GM12878 (cell line): ENCODE data around the gene ABHD6. TPM values are rescaled to one million over a fixed set of nuclear protein-coding genes. Genes with fewer than 3 reads are reported as not detected.

Source experiments
- ATAC-seq: fragments of 200-7000 bp; cut with Tn5 transposase; 3 replicates; pipeline ENCODE4 v1.9.1; 2020; ENCODE audit warnings: mild to moderate bottlenecking, moderate library complexity
- BruUV-seq: library from RNA; stranded (reverse); fragments of 400-500 nt; replicated peaks from 2 replicates; lab custom pipeline; 2021; lab: Mats Ljungman, UMichigan
- CTCF ChIA-PET: fragments of 300-600 bp; sonication (Branson Sonifier 250); formaldehyde crosslinking; extraction: SDS; loops from one replicate; lab custom pipeline; 2021; ENCODE audit warnings: inconsistent platforms; lab: Yijun Ruan, JAX
- POLR2A ChIA-PET: fragments of 350-600 bp; formaldehyde crosslinking; extraction: SDS; loops from one replicate; lab custom pipeline; 2021; ENCODE audit warnings: inconsistent platforms; lab: Charles Lee
- RAD21 ChIA-PET: fragments of 300-600 bp; sonication (Branson Sonifier 250); formaldehyde crosslinking; loops from one replicate; lab custom pipeline; 2023; ENCODE audit warnings: antibody characterized with exemption; ENCODE audit not compliant: unreplicated experiment; lab: Charles Lee
- SMC1A ChIA-PET: fragments of 300-600 bp; sonication (Branson Sonifier 250); formaldehyde crosslinking; loops from one replicate; lab custom pipeline; 2023; ENCODE audit not compliant: unreplicated experiment, uncharacterized antibody; lab: Charles Lee
- DNase-seq: peaks from one replicate; pipeline ENCODE4 v3.0.0-alpha.2; 2011; ENCODE audit warnings: low read depth, low spot score
- FAIRE-seq: peaks from 3 replicates; lab custom pipeline; 2011; peaks lifted over from hg19 to GRCh38; lab: Jason Lieb, UNC
- H2AFZ ChIP-seq: 2 replicates; pipeline ENCODE4 v1.6.0; 2011; ENCODE audit warnings: low read depth, low read length, control low read depth; ENCODE audit not compliant: control insufficient read depth
- H3K27ac ChIP-seq: 2 replicates; pipeline ENCODE4 v1.5.1; 2011; ENCODE audit warnings: control low read depth; ENCODE audit not compliant: control insufficient read depth, insufficient read depth
- H3K27me3 ChIP-seq, 2 experiments: replicated peaks in 1 of 2; 2 replicates each; pipeline versions ENCODE4 v1.6.0 to v1.6.1; 2011; ENCODE audit warnings: low read length in 1 of 2; ENCODE audit not compliant: control insufficient read depth in 2 of 2, insufficient read depth in 2 of 2
- H3K36me3 ChIP-seq, 2 experiments: 2 replicates each; pipeline ENCODE4 v1.5.1; 2011; ENCODE audit warnings: low read length in 1 of 2; ENCODE audit not compliant: control insufficient read depth in 2 of 2, insufficient read depth in 2 of 2
- H3K4me1 ChIP-seq: 2 replicates; pipeline ENCODE4 v1.6.1; 2011; ENCODE audit warnings: mild to moderate bottlenecking, low read length, moderate library complexity, mixed read lengths; ENCODE audit not compliant: control insufficient read depth, insufficient read depth
- H3K4me2 ChIP-seq: 2 replicates; pipeline ENCODE4 v1.6.0; 2011; ENCODE audit warnings: control low read depth; ENCODE audit not compliant: control insufficient read depth, insufficient read depth
- H3K4me3 ChIP-seq: fragments of 200-600 bp; sonication (generic); 2 replicates; pipeline ENCODE4 v1.5.1; 2016
- H3K79me2 ChIP-seq: 2 replicates; pipeline ENCODE4 v1.6.0; 2011; ENCODE audit warnings: low read length; ENCODE audit not compliant: control insufficient read depth, insufficient read depth
- H3K9ac ChIP-seq: 2 replicates; pipeline ENCODE4 v1.8.0; 2011; ENCODE audit warnings: low read length, control low read depth, mixed read lengths; ENCODE audit not compliant: control insufficient read depth, insufficient read depth
- H3K9me3 ChIP-seq: replicated peaks from 3 replicates; pipeline ENCODE4 v1.5.1; 2011; ENCODE audit warnings: mild to moderate bottlenecking, low read length; ENCODE audit not compliant: control insufficient read depth, insufficient read depth
- H4K20me1 ChIP-seq: 2 replicates; pipeline ENCODE4 v1.6.0; 2011; ENCODE audit not compliant: control insufficient read depth, insufficient read depth
- BCLAF1 ChIP-seq: fragments of 450-650 bp; IDR thresholded peaks from 2 replicates; pipeline ENCODE4 v1.6.1; 2017; ENCODE audit warnings: antibody characterized with exemption, mild to moderate bottlenecking, moderate library complexity
- CREB1 ChIP-seq: IDR thresholded peaks from 2 replicates; pipeline ENCODE4 v1.6.1; 2012; ENCODE audit warnings: low read depth, mild to moderate bottlenecking, inconsistent platforms
- E2F4 ChIP-seq: IDR thresholded peaks from 2 replicates; pipeline ENCODE4 v1.6.1; 2012; ENCODE audit warnings: low read depth, low read length, improper control_type of control experiment
- MEF2B ChIP-seq: fragments of 450-650 bp; IDR thresholded peaks from 2 replicates; pipeline ENCODE4 v1.6.1; 2018; ENCODE audit warnings: mild to moderate bottlenecking, moderate library complexity; ENCODE audit not compliant: partially characterized antibody, poor library complexity, severe bottlenecking
- MLLT1 ChIP-seq: fragments of 450-650 bp; IDR thresholded peaks from 2 replicates; pipeline ENCODE4 v1.6.1; 2016; ENCODE audit warnings: mild to moderate bottlenecking
- NR2C1 ChIP-seq: fragments of 450-650 bp; IDR thresholded peaks from 2 replicates; pipeline ENCODE4 v1.6.1; 2017; ENCODE audit warnings: antibody characterized with exemption, mild to moderate bottlenecking, moderate library complexity
- NR2C2 ChIP-seq: IDR thresholded peaks from 2 replicates; pipeline ENCODE4 v1.6.1; 2011; ENCODE audit warnings: borderline replicate concordance, low read depth; ENCODE audit not compliant: control insufficient read depth, insufficient read length
- POLR2AphosphoS5 ChIP-seq: IDR thresholded peaks from 2 replicates; pipeline ENCODE4 v1.6.1; 2011; ENCODE audit warnings: mild to moderate bottlenecking, low read length, inconsistent platforms
- TARDBP ChIP-seq: IDR thresholded peaks from 2 replicates; pipeline ENCODE4 v1.6.1; 2016; ENCODE audit warnings: borderline replicate concordance
- ZNF217 ChIP-seq: fragments of 450-650 bp; IDR thresholded peaks from 2 replicates; pipeline ENCODE4 v1.6.1; 2017; ENCODE audit warnings: antibody characterized with exemption, mild to moderate bottlenecking
- ZNF384 ChIP-seq: IDR thresholded peaks from 2 replicates; pipeline ENCODE4 v1.6.1; 2012; ENCODE audit warnings: low read depth, mild to moderate bottlenecking, low read length, improper control_type of control experiment, borderline replicate concordance
- WGBS: methylation state at CpG from one replicate; pipeline ENCODE4 v1.1.6; 2016; ENCODE audit warnings: low lambda C conversion rate; ENCODE audit not compliant: insufficient replicate concordance, insufficient coverage; ENCODE audit errors: missing lambda C conversion rate; 5-methylcytosine and 5-hydroxymethylcytosine counted together
- in situ Hi-C: fragments of 300-500 bp; cut with MboI; formaldehyde crosslinking; loops from 9 replicates; pipeline ENCODE4 v1.14.3; 2018; ENCODE audit warnings: mixed read lengths
- intact Hi-C: fragments of 100-400 bp; cut with micrococcal nuclease; formaldehyde crosslinking; loops from one replicate; pipeline ENCODE4 v1.14.2; 2022; ENCODE audit not compliant: unreplicated experiment
- polyA plus RNA-seq, 11 experiments: library from polyadenylated mRNA; depleted of rRNA in 4 of 11; unstranded in 6 of 11; stranded (reverse) in 5 of 11; fragments of >200 nt; fragmentation: Nextera tagmentation in 4 of 11; fragmentation: Illumina TruSeq in 1 of 11; extraction: Ambion mirVana in 4 of 11; extraction: Trizol in 1 of 11; gene quantifications; 1 replicate in 1 of 11; 2 replicates in 10 of 11; pipeline versions ENCODE4 v1.2.1 to v1.2.3, GENCODE V29; 2011 to 2016; ENCODE audit warnings: inconsistent platforms in 2 of 11, missing spikeins in 2 of 11, low read depth in 1 of 11
- total RNA-seq, 4 experiments: library from RNA; depleted of rRNA in 3 of 4; stranded (reverse); fragments of >200 nt in 3 of 4; fragmentation: Illumina TruSeq in 1 of 4; extraction: Trizol in 1 of 4; gene quantifications; 2 replicates each; pipeline versions ENCODE4 v1.2.1 to v1.2.3, GENCODE V29; 2013 to 2021
- TF ChIP-seq, protein P1 (sequence below): IDR thresholded peaks from 2 replicates; pipeline ENCODE4 v1.6.1; 2011; ENCODE audit warnings: mild to moderate bottlenecking, low read depth, low read length, moderate library complexity; ENCODE audit not compliant: insufficient replicate concordance
- TF ChIP-seq, protein P2 (sequence below): fragments of 450-650 bp; IDR thresholded peaks from 2 replicates; pipeline ENCODE4 v1.6.1; 2018; ENCODE audit warnings: mild to moderate bottlenecking, low read depth, moderate library complexity; ENCODE audit not compliant: partially characterized antibody

The ABHD6 gene
- total and polyA plus RNA-seq, 10 of the 15 experiments (the other 5 are each of a cell fraction or from before 2014, with no cell fraction given) = 1.4 to 33.2 (median 3.2) TPM

DNA sequence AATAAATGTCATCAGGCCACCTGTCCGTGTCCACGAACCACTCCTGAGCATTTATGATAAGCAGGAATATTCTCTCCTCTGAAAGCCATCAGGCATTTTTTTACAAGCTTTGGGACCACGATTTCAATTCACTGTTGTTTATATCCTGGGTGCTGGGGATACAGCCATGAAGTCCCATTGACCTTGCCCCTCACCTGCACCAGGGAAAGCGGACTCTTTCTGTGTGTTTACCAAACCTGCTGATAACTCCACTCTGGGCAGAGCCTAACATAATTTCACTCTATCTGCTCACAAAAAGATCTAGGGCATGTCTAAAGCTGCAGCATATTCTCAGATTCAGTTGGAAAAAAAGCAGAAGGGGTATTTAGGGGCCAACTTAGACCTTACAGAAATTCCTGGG lies 31.6 kb upstream of the ABHD6 start:
- ChIA-PET POLR2A (interaction anchor here (1.2 to 17.1 kb wide), 3 partner anchors 6 to 28 kb away, joined by 3 to 491 read pairs (median 491); partner anchors contain the start of gene DNASE1L3), CTCF (interaction anchor here (1.2 to 25.2 kb wide), 3 partner anchors 8 to 17 kb away, joined by 6 to 655 read pairs (median 12); partner anchors contain the start of gene DNASE1L3), RAD21 (interaction anchor here (1.2 to 8.1 kb wide), 4 partner anchors 8 to 19 kb away, joined by 3 to 285 read pairs (median 4); partner anchors contain the start of gene DNASE1L3), SMC1A (interaction anchor here (1.7 to 12.6 kb wide), 3 partner anchors 8 to 26 kb away, joined by 8 to 510 read pairs (median 13); partner anchors contain the start of gene DNASE1L3)
- intact Hi-C loops (no loop called here), in situ Hi-C loops (loop anchor here (25.0 kb wide), 1 partner anchor 1181 kb away; no protein-coding TSS in a partner anchor)
- Histone ChIP-seq H3K79me2 (no peaks in the 10 kb centered on the region), H3K9ac (no peak overlapping the region), H3K4me2 (no peak overlapping the region), H3K9me3 (peaks cover 2% of the 10 kb centered on the region; the same call in 2 of the 3 replicates), H3K27me3 (no peaks in the 10 kb centered on the region), H2AFZ (no peak overlapping the region), H3K36me3 (peaks cover 0 to 1% of the 10 kb centered on the region in 2 experiments; a peak in 1 of 4 replicates), H3K27ac (peak overlapping the region; percentile 6; the same call in 1 of the 2 replicates), H3K4me1 (peaks cover 25% of the 10 kb centered on the region), H3K4me3 (no peak overlapping the region), H4K20me1 (no peaks in the 10 kb centered on the region)
- BruUV-seq = TSS peak; percentile 37
- no peak for DNase-seq
- 62% methylated on average over 4 of the region's 4 CpGs for WGBS
- no peak for ATAC-seq
- FAIRE-seq = no peak
- TF ChIP-seq CREB1 = no peak
- TF ChIP-seq MEF2B = no peak
- TF ChIP-seq, protein P1, sequence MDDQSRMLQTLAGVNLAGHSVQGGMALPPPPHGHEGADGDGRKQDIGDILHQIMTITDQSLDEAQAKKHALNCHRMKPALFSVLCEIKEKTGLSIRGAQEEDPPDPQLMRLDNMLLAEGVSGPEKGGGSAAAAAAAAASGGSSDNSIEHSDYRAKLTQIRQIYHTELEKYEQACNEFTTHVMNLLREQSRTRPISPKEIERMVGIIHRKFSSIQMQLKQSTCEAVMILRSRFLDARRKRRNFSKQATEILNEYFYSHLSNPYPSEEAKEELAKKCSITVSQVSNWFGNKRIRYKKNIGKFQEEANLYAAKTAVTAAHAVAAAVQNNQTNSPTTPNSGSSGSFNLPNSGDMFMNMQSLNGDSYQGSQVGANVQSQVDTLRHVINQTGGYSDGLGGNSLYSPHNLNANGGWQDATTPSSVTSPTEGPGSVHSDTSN = no peak
- no peak for TF ChIP-seq BCLAF1
- TF ChIP-seq, protein P2, sequence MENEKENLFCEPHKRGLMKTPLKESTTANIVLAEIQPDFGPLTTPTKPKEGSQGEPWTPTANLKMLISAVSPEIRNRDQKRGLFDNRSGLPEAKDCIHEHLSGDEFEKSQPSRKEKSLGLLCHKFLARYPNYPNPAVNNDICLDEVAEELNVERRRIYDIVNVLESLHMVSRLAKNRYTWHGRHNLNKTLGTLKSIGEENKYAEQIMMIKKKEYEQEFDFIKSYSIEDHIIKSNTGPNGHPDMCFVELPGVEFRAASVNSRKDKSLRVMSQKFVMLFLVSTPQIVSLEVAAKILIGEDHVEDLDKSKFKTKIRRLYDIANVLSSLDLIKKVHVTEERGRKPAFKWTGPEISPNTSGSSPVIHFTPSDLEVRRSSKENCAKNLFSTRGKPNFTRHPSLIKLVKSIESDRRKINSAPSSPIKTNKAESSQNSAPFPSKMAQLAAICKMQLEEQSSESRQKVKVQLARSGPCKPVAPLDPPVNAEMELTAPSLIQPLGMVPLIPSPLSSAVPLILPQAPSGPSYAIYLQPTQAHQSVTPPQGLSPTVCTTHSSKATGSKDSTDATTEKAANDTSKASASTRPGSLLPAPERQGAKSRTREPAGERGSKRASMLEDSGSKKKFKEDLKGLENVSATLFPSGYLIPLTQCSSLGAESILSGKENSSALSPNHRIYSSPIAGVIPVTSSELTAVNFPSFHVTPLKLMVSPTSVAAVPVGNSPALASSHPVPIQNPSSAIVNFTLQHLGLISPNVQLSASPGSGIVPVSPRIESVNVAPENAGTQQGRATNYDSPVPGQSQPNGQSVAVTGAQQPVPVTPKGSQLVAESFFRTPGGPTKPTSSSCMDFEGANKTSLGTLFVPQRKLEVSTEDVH = no peak
- TF ChIP-seq ZNF384 = no peak
- no peak for TF ChIP-seq NR2C2
- no peak for TF ChIP-seq TARDBP
- TF ChIP-seq MLLT1 = no peak
- TF ChIP-seq ZNF217 = no peak
- TF ChIP-seq E2F4 = no peak
- TF ChIP-seq NR2C1 = no peak
- no peak for TF ChIP-seq POLR2AphosphoS5
